ENCODE results near the gene SLC38A1.

Gene SLC38A1

DNA sequence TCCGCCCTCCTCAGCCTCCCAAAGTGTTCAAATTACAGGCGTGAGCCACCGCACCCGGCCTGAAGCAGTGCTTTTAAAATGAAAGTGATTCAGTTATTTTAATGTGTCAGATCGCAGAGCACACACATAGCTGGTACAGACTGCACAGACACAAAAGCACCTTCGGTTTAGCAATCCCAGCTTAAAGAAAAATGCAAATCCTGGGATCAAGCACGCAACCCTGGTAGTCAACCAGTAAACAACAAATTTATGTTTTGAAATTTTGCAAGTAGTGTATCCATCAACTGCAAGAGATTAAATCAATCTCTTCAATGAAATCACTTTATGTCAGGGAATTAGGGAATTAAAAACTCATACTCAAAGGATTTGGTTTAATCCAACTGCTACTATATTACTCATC is 28.4 kb downstream of the SLC38A1 start:
- TF ChIP-seq CREB1 (IDR thresholded peaks at IDR 0.05; ENCODE audit: low read depth) (no peak), FOXM1 (IDR thresholded peaks at IDR 0.05; ENCODE audit: borderline replicate concordance, low read depth) (no peak), CEBPB (IDR thresholded peaks at IDR 0.05) (no peak), ZBTB7A (IDR thresholded peaks at IDR 0.05; ENCODE audit: low read depth) (no peak), TEAD4 (IDR thresholded peaks at IDR 0.05) (no peak), RAD21 (IDR thresholded peaks at IDR 0.05; ENCODE audit: low read depth) (no peak), YY1 (IDR thresholded peaks at IDR 0.05; ENCODE audit: low read depth) (no peak), TCF12 (IDR thresholded peaks at IDR 0.05; ENCODE audit: low read depth) (no peak), TAF1 (IDR thresholded peaks at IDR 0.05; ENCODE audit: low read depth) (no peak), NFIC (IDR thresholded peaks at IDR 0.05) (no peak), EP300 (IDR thresholded peaks at IDR 0.05; ENCODE audit: borderline replicate concordance) (no peak), EGR1 (IDR thresholded peaks at IDR 0.05) (no peak), MAX (IDR thresholded peaks at IDR 0.05) (no peak), REST (IDR thresholded peaks at IDR 0.05; ENCODE audit: low read depth) (no peak)
- TF ChIP-seq, protein P1, sequence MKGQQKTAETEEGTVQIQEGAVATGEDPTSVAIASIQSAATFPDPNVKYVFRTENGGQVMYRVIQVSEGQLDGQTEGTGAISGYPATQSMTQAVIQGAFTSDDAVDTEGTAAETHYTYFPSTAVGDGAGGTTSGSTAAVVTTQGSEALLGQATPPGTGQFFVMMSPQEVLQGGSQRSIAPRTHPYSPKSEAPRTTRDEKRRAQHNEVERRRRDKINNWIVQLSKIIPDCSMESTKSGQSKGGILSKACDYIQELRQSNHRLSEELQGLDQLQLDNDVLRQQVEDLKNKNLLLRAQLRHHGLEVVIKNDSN (IDR thresholded peaks at IDR 0.05): no peak

DNA sequence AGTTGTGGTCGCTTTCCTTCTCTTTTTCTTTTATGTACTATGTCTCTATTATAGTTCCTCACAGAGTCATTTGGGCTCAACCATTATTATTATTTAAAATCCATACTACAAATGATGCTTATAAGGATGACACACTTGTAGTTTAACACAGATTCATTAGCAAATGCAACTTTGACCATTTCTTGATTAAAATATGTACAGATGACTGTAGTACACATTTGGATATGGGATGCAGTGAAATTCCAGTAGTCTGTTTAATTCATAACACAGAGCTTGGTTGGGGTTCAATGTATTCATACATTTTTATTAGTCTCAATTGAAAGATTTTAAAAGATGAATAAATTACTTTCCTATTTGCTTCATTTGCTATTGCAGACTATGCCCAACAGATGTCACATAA is 30.0 kb downstream of the SLC38A1 start:
- no peak for TF ChIP-seq EP300 (IDR thresholded peaks at IDR 0.05; ENCODE audit: borderline replicate concordance)
- TF ChIP-seq REST (IDR thresholded peaks at IDR 0.05; ENCODE audit: low read depth): no peak
- no peak for TF ChIP-seq TAF1 (IDR thresholded peaks at IDR 0.05; ENCODE audit: low read depth)
- TF ChIP-seq MAX (IDR thresholded peaks at IDR 0.05): no peak
- no peak for TF ChIP-seq RAD21 (IDR thresholded peaks at IDR 0.05; ENCODE audit: low read depth)
- TF ChIP-seq, protein P1 (IDR thresholded peaks at IDR 0.05): no peak
- TF ChIP-seq ZBTB7A (IDR thresholded peaks at IDR 0.05; ENCODE audit: low read depth): no peak
- no peak for TF ChIP-seq TCF12 (IDR thresholded peaks at IDR 0.05; ENCODE audit: low read depth)
- no peak for TF ChIP-seq NFIC (IDR thresholded peaks at IDR 0.05)
- no peak for TF ChIP-seq EGR1 (IDR thresholded peaks at IDR 0.05)
- TF ChIP-seq CREB1 (IDR thresholded peaks at IDR 0.05; ENCODE audit: low read depth): no peak
- no peak for TF ChIP-seq FOXM1 (IDR thresholded peaks at IDR 0.05; ENCODE audit: borderline replicate concordance, low read depth)

GRCh38 chr12:46237371-46238045 is 31.3 kb downstream of the SLC38A1 start:
- no peak for TF ChIP-seq CEBPB (IDR thresholded peaks at IDR 0.05)
- TF ChIP-seq FOXM1 (IDR thresholded peaks at IDR 0.05; ENCODE audit: borderline replicate concordance, low read depth): no peak
- no peak for TF ChIP-seq TAF1 (IDR thresholded peaks at IDR 0.05; ENCODE audit: low read depth)
- no peak for TF ChIP-seq TEAD4 (IDR thresholded peaks at IDR 0.05)
- no peak for TF ChIP-seq CREB1 (IDR thresholded peaks at IDR 0.05; ENCODE audit: low read depth)
- TF ChIP-seq YY1 (IDR thresholded peaks at IDR 0.05; ENCODE audit: low read depth): no peak
- no peak for TF ChIP-seq REST (IDR thresholded peaks at IDR 0.05; ENCODE audit: low read depth)
- TF ChIP-seq ZBTB7A (IDR thresholded peaks at IDR 0.05; ENCODE audit: low read depth): no peak
- no peak for TF ChIP-seq TCF12 (IDR thresholded peaks at IDR 0.05; ENCODE audit: low read depth)
- no peak for TF ChIP-seq EGR1 (IDR thresholded peaks at IDR 0.05)
- TF ChIP-seq, protein P1 (IDR thresholded peaks at IDR 0.05): no peak
- TF ChIP-seq MAX (IDR thresholded peaks at IDR 0.05): no peak
- TF ChIP-seq NFIC (IDR thresholded peaks at IDR 0.05): no peak
- no peak for TF ChIP-seq RAD21 (IDR thresholded peaks at IDR 0.05; ENCODE audit: low read depth)
- TF ChIP-seq EP300 (IDR thresholded peaks at IDR 0.05; ENCODE audit: borderline replicate concordance): no peak

Data from Ishikawa (cell line).